D721Med (cell line): Measurements from ENCODE around the gene RGCC.

Source experiments
- DNase-seq: peaks from one replicate; pipeline ENCODE4 v3.0.0; 2011; ENCODE audit warnings: low spot score; ENCODE audit not compliant: insufficient read length
- FAIRE-seq: peaks from 2 replicates; lab custom pipeline; 2011; peaks lifted over from hg19 to GRCh38; lab: Jason Lieb, UNC
- CTCF ChIP-seq: IDR thresholded peaks from 2 replicates; pipeline ENCODE4 v1.5.1; 2012; ENCODE audit warnings: mild to moderate bottlenecking, control low read depth; ENCODE audit not compliant: insufficient read depth; ENCODE audit errors: missing control alignments

The RGCC gene

GRCh38 chr13:41456768-41457588 is at the start of gene RGCC:
Gene RGCC (plus strand): TSS chr13:41457550. CDS start chr13:41457708, 158 bp downstream.
- DNase-seq (peak; percentile 64), FAIRE-seq (no peak)
- TF ChIP-seq CTCF = no peak

GRCh38 chr13:41408121-41408520 is 49.2 kb upstream of the RGCC start:
- FAIRE-seq (no peak), DNase-seq (no peak)
- no peak for TF ChIP-seq CTCF

GRCh38 chr13:41408746-41409145 is 48.6 kb upstream of the RGCC start:
- DNase-seq (no peak), FAIRE-seq (no peak)
- TF ChIP-seq CTCF = no peak

GRCh38 chr13:41409611-41410010 is 47.7 kb upstream of the RGCC start:
- DNase-seq = no peak
- TF ChIP-seq CTCF = no peak
- no peak for FAIRE-seq

- DNase-seq = no peak
- TF ChIP-seq CTCF = no peak
- FAIRE-seq = no peak
Measured at GRCh38 chr13:41411060-41411459, 46.3 kb upstream of the RGCC start.

- no peak for DNase-seq
Measured at GRCh38 chr13:41411522-41411921, 45.8 kb upstream of the RGCC start.

More at GRCh38 chr13:41411522-41411921, 45.8 kb upstream of the RGCC start:
- FAIRE-seq = no peak
- TF ChIP-seq CTCF = peak; percentile 6
